Measurements from ENCODE around the gene RPS6KA5. TPM values are rescaled to one million over a fixed set of nuclear protein-coding genes. Genes with fewer than 3 reads are reported as not detected.
A peak's percentile ranks its signal among the peaks of the same experiment; 100 is the strongest.

The RPS6KA5 gene
- total RNA-seq, 2 donors from 2014 or later, result 3.3 to 5.1 TPM

DNA sequence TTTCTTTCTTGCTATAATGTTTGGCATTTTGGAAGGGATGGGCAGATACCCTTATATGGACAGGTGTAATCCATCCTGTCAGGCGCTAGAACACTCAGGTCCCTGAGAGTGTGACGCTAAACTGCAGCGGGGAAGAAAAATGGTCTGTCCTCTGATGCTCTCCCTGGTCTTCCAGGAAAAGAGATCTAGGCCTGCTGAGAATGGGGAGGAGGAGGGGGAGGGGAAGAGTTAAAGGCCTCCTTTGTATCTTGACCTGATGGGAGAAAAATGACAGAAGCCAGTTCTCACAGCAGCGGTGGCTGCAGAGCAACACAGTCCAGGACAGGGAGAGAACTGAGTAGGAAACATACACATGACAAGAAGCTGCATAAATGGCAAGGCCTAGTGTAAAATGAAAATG is 61.1 kb downstream of the RPS6KA5 start:
- TF ChIP-seq, protein P1, sequence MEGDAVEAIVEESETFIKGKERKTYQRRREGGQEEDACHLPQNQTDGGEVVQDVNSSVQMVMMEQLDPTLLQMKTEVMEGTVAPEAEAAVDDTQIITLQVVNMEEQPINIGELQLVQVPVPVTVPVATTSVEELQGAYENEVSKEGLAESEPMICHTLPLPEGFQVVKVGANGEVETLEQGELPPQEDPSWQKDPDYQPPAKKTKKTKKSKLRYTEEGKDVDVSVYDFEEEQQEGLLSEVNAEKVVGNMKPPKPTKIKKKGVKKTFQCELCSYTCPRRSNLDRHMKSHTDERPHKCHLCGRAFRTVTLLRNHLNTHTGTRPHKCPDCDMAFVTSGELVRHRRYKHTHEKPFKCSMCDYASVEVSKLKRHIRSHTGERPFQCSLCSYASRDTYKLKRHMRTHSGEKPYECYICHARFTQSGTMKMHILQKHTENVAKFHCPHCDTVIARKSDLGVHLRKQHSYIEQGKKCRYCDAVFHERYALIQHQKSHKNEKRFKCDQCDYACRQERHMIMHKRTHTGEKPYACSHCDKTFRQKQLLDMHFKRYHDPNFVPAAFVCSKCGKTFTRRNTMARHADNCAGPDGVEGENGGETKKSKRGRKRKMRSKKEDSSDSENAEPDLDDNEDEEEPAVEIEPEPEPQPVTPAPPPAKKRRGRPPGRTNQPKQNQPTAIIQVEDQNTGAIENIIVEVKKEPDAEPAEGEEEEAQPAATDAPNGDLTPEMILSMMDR (conservative IDR thresholded peaks at IDR 0.05), result no peak
- Histone ChIP-seq H3K27ac (ENCODE audit: low read depth, low read length) (no peak overlapping the region), H3K27me3 (ENCODE audit: control insufficient read depth, insufficient read depth, low read length, poor library complexity, severe bottlenecking) (no peaks in the 10 kb centered on the region), H3K4me3 (ENCODE audit: low read length) (no peak overlapping the region), H3K9ac (ENCODE audit: extremely low read depth, low read length, poor library complexity, severe bottlenecking) (no peak overlapping the region), H3K4me1 (ENCODE audit: control insufficient read depth, insufficient read depth, low read length) (no peaks in the 10 kb centered on the region), H3K36me3 (ENCODE audit: control insufficient read depth, insufficient read depth, low read length) (no peaks in the 10 kb centered on the region), H3K9me3 (ENCODE audit: control insufficient read depth, low read length) (no peaks in the 10 kb centered on the region)
- H3K36me3 Mint-ChIP-seq (ENCODE audit: low read depth), result no peaks in the 10 kb centered on the region
- peaks cover 4% of the 10 kb centered on the region for H3K4me1 Mint-ChIP-seq
- peak overlapping the region; percentile 31 for H3K27ac Mint-ChIP-seq
- 83 to 88% methylated on average over 3 to 4 of the region's 4 CpGs for WGBS, 2 experiments (ENCODE audit: insufficient coverage in 1 of 2, insufficient read length in 1 of 2)
- no peaks in the 10 kb centered on the region for H3K27me3 Mint-ChIP-seq (ENCODE audit: insufficient read depth)
- DNase-seq, result peak; percentile 48
- H3K9me3 Mint-ChIP-seq, result no peaks in the 10 kb centered on the region
- H3K4me3 Mint-ChIP-seq, result no peak overlapping the region

DNA sequence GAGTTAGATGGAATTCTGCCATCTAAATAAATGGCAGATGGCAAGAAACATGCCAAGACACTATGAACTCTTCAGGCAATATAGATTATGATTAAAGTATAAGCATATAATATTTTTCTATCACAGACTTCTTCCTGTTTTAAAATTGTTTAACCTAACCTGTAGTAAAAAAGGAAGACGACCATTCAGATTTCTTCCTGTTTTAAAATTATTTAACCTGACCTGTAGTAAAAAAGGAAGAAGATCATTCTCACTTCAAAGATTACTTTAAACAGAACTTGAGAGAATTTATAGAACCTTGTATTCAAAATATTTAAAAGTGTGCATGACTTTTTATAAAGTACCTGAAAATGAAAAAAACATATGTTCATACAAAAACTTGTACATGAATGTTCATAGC is 63.5 kb downstream of the RPS6KA5 start:
- TF ChIP-seq, protein P1 (conservative IDR thresholded peaks at IDR 0.05), result no peak
- H3K9me3 Mint-ChIP-seq, result no peaks in the 10 kb centered on the region
- Histone ChIP-seq H3K27ac (ENCODE audit: low read depth, low read length) (no peak overlapping the region), H3K4me1 (ENCODE audit: control insufficient read depth, insufficient read depth, low read length) (no peaks in the 10 kb centered on the region), H3K9me3 (ENCODE audit: control insufficient read depth, low read length) (no peaks in the 10 kb centered on the region), H3K9ac (ENCODE audit: extremely low read depth, low read length, poor library complexity, severe bottlenecking) (no peak overlapping the region), H3K36me3 (ENCODE audit: control insufficient read depth, insufficient read depth, low read length) (no peaks in the 10 kb centered on the region), H3K4me3 (ENCODE audit: low read length) (no peak overlapping the region), H3K27me3 (ENCODE audit: control insufficient read depth, insufficient read depth, low read length, poor library complexity, severe bottlenecking) (no peaks in the 10 kb centered on the region)
- no peaks in the 10 kb centered on the region for H3K27me3 Mint-ChIP-seq (ENCODE audit: insufficient read depth)
- no peaks in the 10 kb centered on the region for H3K36me3 Mint-ChIP-seq (ENCODE audit: low read depth)
- no peak overlapping the region for H3K27ac Mint-ChIP-seq
- WGBS, 2 experiments (ENCODE audit: insufficient coverage in 1 of 2, insufficient read length in 1 of 2), result no CpG with 5 or more reads among the region's 1 CpG
- no peak overlapping the region for H3K4me3 Mint-ChIP-seq
- peaks cover 4% of the 10 kb centered on the region for H3K4me1 Mint-ChIP-seq
- DNase-seq, result no peak

DNA sequence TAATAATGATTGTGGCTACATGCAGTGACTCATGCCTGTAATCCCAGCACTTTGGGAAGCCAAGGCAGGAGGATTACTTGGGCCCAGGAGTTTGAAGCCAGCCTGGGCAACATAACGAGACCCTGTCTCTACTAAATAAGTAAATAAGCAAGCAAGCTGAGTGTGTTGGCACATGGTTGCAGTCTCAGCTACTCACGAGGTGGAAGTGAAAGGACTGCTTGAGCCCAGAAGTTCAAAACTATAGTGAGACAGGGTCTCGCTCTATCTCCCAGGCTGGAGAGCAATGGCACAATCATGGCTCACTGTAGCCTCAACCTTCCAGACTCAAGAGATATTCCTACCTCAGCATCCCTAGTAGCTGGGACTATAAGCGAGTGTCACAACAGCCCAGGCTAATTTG is 64.7 kb downstream of the RPS6KA5 start:
- Mint-ChIP-seq H3K4me1 (peaks cover 4% of the 10 kb centered on the region), H3K9me3 (no peaks in the 10 kb centered on the region), H3K4me3 (no peak overlapping the region), H3K36me3 (ENCODE audit: low read depth) (no peaks in the 10 kb centered on the region), H3K27me3 (ENCODE audit: insufficient read depth) (no peaks in the 10 kb centered on the region), H3K27ac (no peak overlapping the region)
- H3K27me3 ChIP-seq (ENCODE audit: control insufficient read depth, insufficient read depth, low read length, poor library complexity, severe bottlenecking), result no peaks in the 10 kb centered on the region
- no peak overlapping the region for H3K9ac ChIP-seq (ENCODE audit: extremely low read depth, low read length, poor library complexity, severe bottlenecking)
- H3K4me3 ChIP-seq (ENCODE audit: low read length), result no peak overlapping the region
- no peaks in the 10 kb centered on the region for H3K9me3 ChIP-seq (ENCODE audit: control insufficient read depth, low read length)
- no peaks in the 10 kb centered on the region for H3K4me1 ChIP-seq (ENCODE audit: control insufficient read depth, insufficient read depth, low read length)
- no peak overlapping the region for H3K27ac ChIP-seq (ENCODE audit: low read depth, low read length)
- TF ChIP-seq, protein P1 (conservative IDR thresholded peaks at IDR 0.05), result no peak
- DNase-seq, result no peak
- H3K36me3 ChIP-seq (ENCODE audit: control insufficient read depth, insufficient read depth, low read length), result no peaks in the 10 kb centered on the region
- 86 to 97% methylated on average over 2 to 4 of the region's 4 CpGs for WGBS, 2 experiments (ENCODE audit: insufficient coverage in 1 of 2, insufficient read length in 1 of 2)

All from endodermal cell (in vitro differentiated cells).